PC-9 (cell line): Measurements from ENCODE around the gene VCAN. TPM values are rescaled to one million over a fixed set of nuclear protein-coding genes. Genes with fewer than 3 reads are reported as not detected.

Source experiments
- BruUV-seq: library from RNA; stranded (reverse); fragments of 400-500 nt; replicated peaks from 2 replicates; lab custom pipeline; 2021; lab: Mats Ljungman, UMichigan
- CTCF ChIA-PET: fragments of 300-600 bp; sonication (Branson Sonifier 250); formaldehyde crosslinking; loops from one replicate; lab custom pipeline; 2022; ENCODE audit warnings: antibody characterized with exemption; lab: Charles Lee
- POLR2A ChIA-PET: fragments of 300-600 bp; sonication (Branson Sonifier 250); formaldehyde crosslinking; loops from one replicate; lab custom pipeline; 2022; ENCODE audit warnings: antibody characterized with exemption; ENCODE audit not compliant: unreplicated experiment; lab: Charles Lee
- DNase-seq, 2 experiments: peaks; one replicate each; pipeline versions ENCODE4 v3.0.0 to v3.0.0-alpha.2; 2015 to 2022; ENCODE audit warnings: mixed read lengths in 1 of 2
- H2AFZ ChIP-seq: fragments of 200-600 bp; sonication (generic); 2 replicates; pipeline ENCODE4 v1.8.1; 2017; ENCODE audit warnings: antibody characterized with exemption
- H3F3A ChIP-seq: fragments of 200-600 bp; sonication (generic); 2 replicates; pipeline ENCODE4 v1.8.1; 2017; ENCODE audit warnings: antibody characterized with exemption, mild to moderate bottlenecking, low read depth; ENCODE audit not compliant: insufficient read depth
- H3K27ac ChIP-seq: fragments of 200-600 bp; sonication (generic); 2 replicates; pipeline ENCODE4 v1.6.1; 2016; ENCODE audit warnings: mixed run types
- H3K27me3 ChIP-seq: fragments of 200-600 bp; sonication (generic); 2 replicates; pipeline ENCODE4 v1.6.1; 2016; ENCODE audit warnings: low read depth, mixed run types; ENCODE audit not compliant: insufficient read depth
- H3K36me3 ChIP-seq: fragments of 200-600 bp; sonication (generic); 2 replicates; pipeline ENCODE4 v1.6.1; 2016; ENCODE audit warnings: low read depth, mixed run types
- H3K4me1 ChIP-seq: fragments of 200-600 bp; sonication (generic); replicated peaks from 2 replicates; pipeline ENCODE4 v1.6.1; 2016; ENCODE audit warnings: mixed run types; ENCODE audit not compliant: insufficient read depth
- H3K4me2 ChIP-seq: fragments of 200-600 bp; sonication (generic); 2 replicates; pipeline ENCODE4 v1.6.1; 2017; ENCODE audit warnings: mixed run types
- H3K4me3 ChIP-seq: fragments of 200-600 bp; sonication (generic); 2 replicates; pipeline ENCODE4 v1.6.1; 2016; ENCODE audit warnings: mixed run types
- H3K79me2 ChIP-seq: fragments of 200-600 bp; sonication (generic); 2 replicates; pipeline ENCODE4 v1.6.1; 2017; ENCODE audit warnings: low read depth, mixed run types
- H3K9me2 ChIP-seq: fragments of 200-600 bp; sonication (generic); 2 replicates; pipeline ENCODE4 v1.8.1; 2017; ENCODE audit warnings: mild to moderate bottlenecking; ENCODE audit not compliant: insufficient read depth
- H3K9me3 ChIP-seq: fragments of 200-600 bp; sonication (generic); 2 replicates; pipeline ENCODE4 v1.8.1; 2016; ENCODE audit warnings: low read depth; ENCODE audit not compliant: insufficient read depth
- H4K20me1 ChIP-seq: fragments of 200-600 bp; sonication (generic); 2 replicates; pipeline ENCODE4 v1.8.1; 2017; ENCODE audit not compliant: insufficient read depth
- EZH2 ChIP-seq: fragments of 200-600 bp; sonication (generic); IDR thresholded peaks from 2 replicates; pipeline ENCODE4 v1.8.0; 2017; ENCODE audit warnings: antibody characterized with exemption, low read depth
- intact Hi-C: fragments of 100-400 bp; cut with micrococcal nuclease; formaldehyde crosslinking; loops from one replicate; pipeline ENCODE4 v1.10.0; 2022; ENCODE audit not compliant: unreplicated experiment
- total RNA-seq: library from RNA; stranded (reverse); gene quantifications from 2 replicates; pipeline ENCODE4 v1.2.3, GENCODE V29; 2021
- TF ChIP-seq, protein P1 (sequence below): fragments of 200-600 bp; sonication (generic); conservative IDR thresholded peaks from 2 replicates; pipeline ENCODE4 v1.6.1; 2017; ENCODE audit warnings: mixed run types, antibody characterized with exemption, mild to moderate bottlenecking, moderate library complexity

VCAN gene
- total RNA-seq, 1 experiment from 2014 or later = 0.28 TPM

- Histone ChIP-seq H3K27me3 (peaks cover 23% of the 10 kb centered on the region; the same call in 1 of the 2 replicates), H3K4me1 (peaks cover 4% of the 10 kb centered on the region), H2AFZ (no peak overlapping the region), H3K9me2 (no peaks in the 10 kb centered on the region), H3K9me3 (no peaks in the 10 kb centered on the region), H3F3A (no peaks in the 10 kb centered on the region), H3K27ac (no peak overlapping the region), H3K79me2 (no peaks in the 10 kb centered on the region), H3K36me3 (no peaks in the 10 kb centered on the region), H3K4me2 (no peak overlapping the region), H3K4me3 (no peak overlapping the region), H4K20me1 (no peaks in the 10 kb centered on the region)
- POLR2A ChIA-PET = no interaction called here
- intact Hi-C loops = no loop called here
- TF ChIP-seq, protein P1, sequence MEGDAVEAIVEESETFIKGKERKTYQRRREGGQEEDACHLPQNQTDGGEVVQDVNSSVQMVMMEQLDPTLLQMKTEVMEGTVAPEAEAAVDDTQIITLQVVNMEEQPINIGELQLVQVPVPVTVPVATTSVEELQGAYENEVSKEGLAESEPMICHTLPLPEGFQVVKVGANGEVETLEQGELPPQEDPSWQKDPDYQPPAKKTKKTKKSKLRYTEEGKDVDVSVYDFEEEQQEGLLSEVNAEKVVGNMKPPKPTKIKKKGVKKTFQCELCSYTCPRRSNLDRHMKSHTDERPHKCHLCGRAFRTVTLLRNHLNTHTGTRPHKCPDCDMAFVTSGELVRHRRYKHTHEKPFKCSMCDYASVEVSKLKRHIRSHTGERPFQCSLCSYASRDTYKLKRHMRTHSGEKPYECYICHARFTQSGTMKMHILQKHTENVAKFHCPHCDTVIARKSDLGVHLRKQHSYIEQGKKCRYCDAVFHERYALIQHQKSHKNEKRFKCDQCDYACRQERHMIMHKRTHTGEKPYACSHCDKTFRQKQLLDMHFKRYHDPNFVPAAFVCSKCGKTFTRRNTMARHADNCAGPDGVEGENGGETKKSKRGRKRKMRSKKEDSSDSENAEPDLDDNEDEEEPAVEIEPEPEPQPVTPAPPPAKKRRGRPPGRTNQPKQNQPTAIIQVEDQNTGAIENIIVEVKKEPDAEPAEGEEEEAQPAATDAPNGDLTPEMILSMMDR = no peak
- no peak for TF ChIP-seq EZH2
- CTCF ChIA-PET = no interaction called here
- no TSS peak for BruUV-seq
- no peak for DNase-seq
These were observed 2.5 kb upstream of the VCAN start for GRCh38 chr5:83469075-83469474.

- H3K36me3 ChIP-seq = no peaks in the 10 kb centered on the region
- no peaks in the 10 kb centered on the region for H3K9me3 ChIP-seq
- no peak overlapping the region for H2AFZ ChIP-seq
- no peaks in the 10 kb centered on the region for H3F3A ChIP-seq
- no TSS peak for BruUV-seq
- no peak overlapping the region for H3K27ac ChIP-seq
- no peak for DNase-seq
- H3K79me2 ChIP-seq = no peaks in the 10 kb centered on the region
- no peak for TF ChIP-seq EZH2
- TF ChIP-seq, protein P1 = no peak
- H3K4me2 ChIP-seq = no peak overlapping the region
- H3K9me2 ChIP-seq = no peaks in the 10 kb centered on the region
- H3K27me3 ChIP-seq = peaks cover 24% of the 10 kb centered on the region; the same call in 1 of the 2 replicates
- POLR2A ChIA-PET = no interaction called here
- intact Hi-C loops = no loop called here
- no peak overlapping the region for H3K4me3 ChIP-seq
- CTCF ChIA-PET = no interaction called here
- no peaks in the 10 kb centered on the region for H4K20me1 ChIP-seq
- H3K4me1 ChIP-seq = peaks cover 7% of the 10 kb centered on the region
These were observed 779 bp upstream of the VCAN start for GRCh38 chr5:83470526-83471404.

DNA sequence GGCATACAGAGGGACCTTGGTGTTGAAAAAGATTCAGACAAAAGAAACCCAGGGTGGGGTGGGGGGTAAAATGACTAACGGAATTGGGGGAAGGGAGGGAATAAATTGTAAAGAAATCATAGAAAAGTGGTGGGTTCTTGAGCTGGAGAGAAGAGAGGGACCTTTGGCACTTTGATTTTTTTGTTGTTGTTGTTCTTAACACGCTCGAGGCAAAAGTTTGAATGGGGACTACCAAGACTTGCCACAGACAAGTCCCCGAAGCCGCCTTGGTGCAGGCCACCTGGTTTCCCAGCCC, 616 bp downstream of the VCAN start:
- Histone ChIP-seq H3K79me2 (no peaks in the 10 kb centered on the region), H3K4me1 (peaks cover 7% of the 10 kb centered on the region), H2AFZ (no peak overlapping the region), H3K9me2 (no peaks in the 10 kb centered on the region), H3K9me3 (no peaks in the 10 kb centered on the region), H4K20me1 (no peaks in the 10 kb centered on the region), H3K4me2 (no peak overlapping the region), H3K4me3 (no peak overlapping the region), H3K36me3 (no peaks in the 10 kb centered on the region), H3K27ac (no peak overlapping the region), H3K27me3 (peaks cover 24% of the 10 kb centered on the region; the same call in 1 of the 2 replicates), H3F3A (no peaks in the 10 kb centered on the region)
- no peak for DNase-seq
- intact Hi-C loops = loop anchor here (2.0 kb wide), 2 partner anchors 831 to 1159 kb away; no protein-coding TSS in a partner anchor
- no TSS peak for BruUV-seq
- ChIA-PET POLR2A (no interaction called here), CTCF (no interaction called here)
- no peak for TF ChIP-seq EZH2
- TF ChIP-seq, protein P1 = no peak
